ENCODE data around the gene PJA1. TPM values are rescaled to one million over a fixed set of nuclear protein-coding genes. Genes with fewer than 3 reads are reported as not detected.

Gene PJA1
- total RNA-seq, 1 donor from 2014 or later = 23.6 TPM

- Histone ChIP-seq H3K27ac (no peak overlapping the region), H3K27me3 (no peaks in the 10 kb centered on the region), H3K4me1 (no peaks in the 10 kb centered on the region), H3K36me3 (no peaks in the 10 kb centered on the region), H3K9me3 (no peaks in the 10 kb centered on the region), H3K4me3 (no peak overlapping the region)
- TF ChIP-seq CTCF (IDR thresholded peaks at IDR 0.05) = no peak
- intact Hi-C loops (cut with DNase I) = no loop called here
- ATAC-seq (no peak), DNase-seq (no peak)
Measured at GRCh38 chrX:69113723-69114122, 51.5 kb downstream of the PJA1 start.
